ENCODE data around the gene FGD3. TPM values are rescaled to one million over a fixed set of nuclear protein-coding genes. Genes with fewer than 3 reads are reported as not detected.
A peak's percentile ranks its signal among the peaks of the same experiment; 100 is the strongest.

Gene FGD3
- total and polyA plus RNA-seq, 2 of the 8 experiments (the other 6 are each of a cell fraction or from before 2014, with no cell fraction given) = 1.4 to 1.9 TPM

DNA sequence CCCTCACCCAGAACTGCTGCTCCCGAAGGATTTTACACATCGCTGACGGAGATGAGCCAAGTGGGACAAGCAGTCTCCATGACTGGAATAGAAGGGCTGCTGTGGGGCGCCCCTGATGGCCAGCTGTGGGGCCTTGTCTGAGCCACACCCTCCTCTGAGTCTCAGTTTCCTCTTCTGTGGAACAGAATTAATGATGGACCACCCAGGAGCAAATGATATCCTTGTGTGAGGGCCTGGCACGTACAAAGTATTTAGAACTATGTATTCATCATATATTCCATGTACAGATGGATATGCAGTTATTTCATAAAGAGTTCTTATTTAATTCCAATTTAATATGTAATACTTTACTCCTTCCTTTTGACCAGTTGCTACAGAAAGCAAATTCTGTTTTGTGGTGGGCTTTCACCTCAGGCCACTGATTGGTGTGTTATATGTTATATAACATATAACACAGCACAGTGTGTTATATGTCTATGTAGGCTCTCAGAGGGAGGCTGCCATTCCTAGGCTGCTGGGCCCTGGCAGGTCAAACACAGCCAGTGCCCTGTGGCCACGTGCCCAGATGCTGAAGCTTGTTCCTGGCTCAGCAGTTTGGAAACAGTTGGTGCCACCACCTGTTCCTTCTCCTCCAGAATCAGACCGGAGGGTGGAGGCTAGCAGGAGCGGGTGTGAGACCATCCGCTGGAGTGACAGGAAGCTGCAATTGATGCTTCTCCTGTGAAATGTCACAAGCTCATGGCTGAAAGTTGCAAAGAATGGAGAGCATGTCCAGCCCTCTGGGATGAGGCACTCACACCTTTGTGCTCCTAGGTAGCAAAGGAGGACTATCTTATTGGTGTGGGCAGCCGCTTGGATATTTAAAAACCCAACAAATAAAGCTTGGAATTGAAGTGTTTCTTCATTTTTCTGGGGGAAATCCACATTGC, 4.4 kb upstream of the FGD3 start:
- POLR2A ChIA-PET (ENCODE audit: partially characterized antibody) = no interaction called here
- Histone ChIP-seq H4K8ac (ENCODE audit: extremely low read depth, insufficient read depth, low read length) (no peak overlapping the region), H2BK120ac (replicated peaks; ENCODE audit: low read depth, low read length) (no peak overlapping the region), H3K27me3 (replicated peaks in 1 of 4; ENCODE audit: control insufficient read depth in 3 of 4, extremely low read depth in 1 of 4, insufficient read depth in 3 of 4, low read length in 3 of 4) (peaks cover 0 to 5% (median 0%) of the 10 kb centered on the region in 4 experiments; a peak in 1 of 7 replicates), H4K20me1 (replicated peaks in 1 of 2; ENCODE audit: control insufficient read depth in 1 of 2, insufficient read depth in 2 of 2, low read length in 2 of 2) (peaks cover 0 to 2% of the 10 kb centered on the region in 2 experiments), H3K23ac (ENCODE audit: insufficient read length) (no peak overlapping the region), H3K9me3 (ENCODE audit: insufficient read depth in 2 of 2, low read depth in 1 of 2, low read length in 1 of 2) (peaks cover 3% of the 10 kb centered on the region in 2 experiments; a peak in 2 of 4 replicates), H4K5ac (ENCODE audit: insufficient read length, low read depth, low read length) (no peak overlapping the region), H4K91ac (replicated peaks; ENCODE audit: insufficient read length, low read length) (peak overlapping the region; percentile 42), H3K9ac (replicated peaks in 1 of 4; ENCODE audit: extremely low read depth in 1 of 4, low read depth in 3 of 4, low read length in 3 of 4) (no peak overlapping the region), H3K27ac (ENCODE audit: low read depth, low read length) (no peak overlapping the region), H3K4ac (replicated peaks; ENCODE audit: insufficient read length, low read depth, low read length) (no peak overlapping the region), H3K14ac (ENCODE audit: insufficient read length) (no peak overlapping the region), H2AK5ac (ENCODE audit: low read depth, low read length) (peak overlapping the region; percentile 16; the same call in 1 of the 2 replicates), H3K4me2 (ENCODE audit: insufficient read depth in 1 of 2, low read depth in 2 of 2, low read length in 2 of 2) (no peak overlapping the region), H2AFZ (ENCODE audit: low read length) (no peak overlapping the region), H2BK5ac (ENCODE audit: low read depth, low read length) (no peak overlapping the region), H3K23me2 (ENCODE audit: low read depth, low read length) (peaks cover 10% of the 10 kb centered on the region; the same call in 1 of the 2 replicates), H3K18ac (ENCODE audit: extremely low read depth, low read length) (no peak overlapping the region), H2BK12ac (ENCODE audit: low read depth, low read length) (no peak overlapping the region), H3K56ac (replicated peaks; ENCODE audit: insufficient read length, low read depth, low read length) (no peak overlapping the region), H2BK20ac (ENCODE audit: low read length) (no peak overlapping the region), H3K79me1 (ENCODE audit: low read depth, low read length) (no peaks in the 10 kb centered on the region; the same call in 1 of the 2 replicates), H3K4me1 (replicated peaks in 1 of 4; ENCODE audit: control insufficient read depth in 3 of 4, insufficient read depth in 4 of 4, low read length in 3 of 4) (peaks cover 0 to 7% (median 3%) of the 10 kb centered on the region in 4 experiments; a peak in 4 of 7 replicates), H3K4me3 (ENCODE audit: extremely low read depth in 1 of 4, insufficient read depth in 2 of 4, low read depth in 3 of 4, low read length in 4 of 4) (no peak overlapping the region), H3K79me2 (ENCODE audit: control insufficient read depth in 1 of 2, insufficient read depth in 2 of 2, low read length in 2 of 2) (no peaks in the 10 kb centered on the region), H2BK15ac (ENCODE audit: low read length) (no peak overlapping the region), H3K36me3 (ENCODE audit: control insufficient read depth in 2 of 4, insufficient read depth in 4 of 4, low read length in 3 of 4) (no peaks in the 10 kb centered on the region)
- no peak for DNase-seq (ENCODE audit: low read depth in 1 of 2, low spot score in 2 of 2)
- no peak for FAIRE-seq
- CTCF ChIA-PET (ENCODE audit: partially characterized antibody) = interaction anchor here (0.8 kb wide), 1 partner anchor 165 kb away, joined by 3 read pairs; no protein-coding TSS in a partner anchor
- 89% methylated on average over 10 of the region's 10 CpGs; no CpG with 5 or more reads in 1 of the 2 experiments for WGBS, 2 experiments (ENCODE audit: extremely low coverage in 1 of 2, insufficient coverage in 1 of 2, insufficient read length in 1 of 2, insufficient replicate concordance in 2 of 2, low coverage in 1 of 2, low lambda C conversion rate in 2 of 2, missing lambda C conversion rate in 1 of 2)
- TF ChIP-seq SP1 (IDR thresholded peaks at IDR 0.05; ENCODE audit: low read depth, low read length) (no peak), MAFK (IDR thresholded peaks at IDR 0.05; ENCODE audit: low read depth, low read length) (no peak), CHD1 (IDR thresholded peaks at IDR 0.05; ENCODE audit: low read depth, low read length) (no peak), CBX5 (IDR thresholded peaks at IDR 0.05; ENCODE audit: low read depth, low read length) (no peak), JUND (IDR thresholded peaks at IDR 0.05; ENCODE audit: low read length) (no peak), EZH2 (IDR thresholded peaks at IDR 0.05; ENCODE audit: low read depth, low read length, severe bottlenecking) (no peak), GABPA (IDR thresholded peaks at IDR 0.05; ENCODE audit: borderline replicate concordance, insufficient read depth, low read length) (no peak), RNF2 (IDR thresholded peaks at IDR 0.05; ENCODE audit: borderline replicate concordance, low read depth, low read length, missing control alignments, poor library complexity, severe bottlenecking) (no peak)
- TF ChIP-seq, protein P1, sequence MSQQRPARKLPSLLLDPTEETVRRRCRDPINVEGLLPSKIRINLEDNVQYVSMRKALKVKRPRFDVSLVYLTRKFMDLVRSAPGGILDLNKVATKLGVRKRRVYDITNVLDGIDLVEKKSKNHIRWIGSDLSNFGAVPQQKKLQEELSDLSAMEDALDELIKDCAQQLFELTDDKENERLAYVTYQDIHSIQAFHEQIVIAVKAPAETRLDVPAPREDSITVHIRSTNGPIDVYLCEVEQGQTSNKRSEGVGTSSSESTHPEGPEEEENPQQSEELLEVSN (IDR thresholded peaks at IDR 0.05) = no peak

Measured in H1 (cell line).